IPS-NIHi11 (cell line): ENCODE data around the gene MAP4K3.
"Not testable (repeated sequence)": the region's sequence is repeated elsewhere in the genome, so short reads cannot be mapped to it uniquely, and the experiment has no call there.

Source experiments
- DNase-seq: peaks from one replicate; pipeline ENCODE4 v3.0.0; 2012; ENCODE audit warnings: mixed read lengths, low spot score

MAP4K3 gene

DNA sequence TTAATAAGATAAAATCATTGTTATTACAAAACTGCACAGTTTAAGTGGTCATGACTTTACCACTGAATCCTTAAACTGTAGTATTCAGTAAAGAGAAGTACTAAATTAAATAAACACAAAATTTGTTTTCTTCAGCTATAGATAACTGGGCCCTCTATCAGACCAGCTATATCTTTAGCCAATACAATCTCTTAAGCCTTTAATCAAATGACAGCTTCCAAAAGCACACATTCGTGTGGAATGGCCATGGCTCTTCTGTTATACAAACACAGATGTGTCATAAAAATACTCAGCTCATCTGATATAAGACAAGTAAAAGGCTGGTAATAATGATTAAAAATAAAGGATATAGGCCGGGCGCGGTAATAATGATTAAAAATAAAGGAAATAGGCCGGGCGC, 135.7 kb downstream of the MAP4K3 start:
- DNase-seq: no peak

DNA sequence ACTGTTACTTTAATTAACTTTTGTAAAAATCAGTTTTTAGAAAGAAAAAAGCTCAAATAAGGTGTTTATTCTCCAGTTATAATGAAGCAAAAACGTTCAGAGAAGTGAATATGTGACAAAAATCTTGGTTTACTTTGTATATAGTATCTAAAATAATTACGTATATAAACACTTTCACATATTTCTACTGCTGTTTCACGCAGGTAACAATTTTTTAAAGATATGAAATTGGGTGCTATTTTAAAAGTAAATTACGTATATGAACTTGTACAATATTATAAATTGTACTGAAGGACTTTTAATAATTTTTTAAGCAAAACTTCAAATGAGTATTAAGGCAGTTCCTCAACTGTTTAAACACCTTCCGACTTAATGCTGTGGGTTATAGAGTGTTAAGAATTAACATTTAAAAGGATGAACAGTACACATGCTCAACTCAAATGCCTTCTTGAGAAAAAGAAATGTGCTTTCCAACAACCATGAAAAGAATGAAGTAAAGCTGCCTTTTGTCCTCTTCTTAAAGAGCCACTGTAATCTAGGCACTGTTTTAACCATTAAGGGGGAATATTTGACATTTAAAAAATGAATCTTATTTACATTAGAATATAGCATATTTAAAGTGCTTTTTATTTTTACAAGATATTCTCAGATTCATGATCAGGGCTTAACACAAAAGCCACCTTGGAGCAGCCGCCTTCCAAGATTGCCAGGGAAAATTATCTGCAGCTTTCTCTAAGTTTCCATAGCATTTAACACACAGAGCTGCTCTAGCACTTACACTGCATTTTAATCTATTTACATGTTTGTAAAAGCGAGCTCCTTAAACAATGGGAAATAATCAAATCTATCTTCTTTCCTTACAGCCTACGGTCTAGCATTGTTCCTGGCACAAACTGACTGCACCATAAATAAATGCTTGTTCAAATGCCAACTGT, 136.8 kb downstream of the MAP4K3 start:
- no peak for DNase-seq

DNA sequence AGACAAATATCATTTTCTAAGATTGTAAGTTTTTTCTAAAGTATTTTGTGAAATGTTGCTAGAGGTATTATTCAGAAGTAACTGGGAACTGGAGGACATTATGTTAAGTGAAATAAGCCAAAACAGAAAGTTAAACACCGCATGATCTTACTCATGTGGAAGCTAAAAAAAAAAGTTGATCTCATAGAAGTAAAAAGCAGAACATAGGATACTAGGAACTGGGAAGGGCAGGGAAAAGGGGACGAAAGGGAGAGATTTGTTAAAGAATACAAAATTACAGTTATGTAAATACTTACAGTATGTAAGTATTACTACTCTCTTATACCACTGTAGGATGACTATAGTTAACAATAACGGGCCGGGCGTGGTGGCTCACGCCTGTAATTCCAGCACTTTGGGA, 146.7 kb downstream of the MAP4K3 start:
- no peak for DNase-seq

DNA sequence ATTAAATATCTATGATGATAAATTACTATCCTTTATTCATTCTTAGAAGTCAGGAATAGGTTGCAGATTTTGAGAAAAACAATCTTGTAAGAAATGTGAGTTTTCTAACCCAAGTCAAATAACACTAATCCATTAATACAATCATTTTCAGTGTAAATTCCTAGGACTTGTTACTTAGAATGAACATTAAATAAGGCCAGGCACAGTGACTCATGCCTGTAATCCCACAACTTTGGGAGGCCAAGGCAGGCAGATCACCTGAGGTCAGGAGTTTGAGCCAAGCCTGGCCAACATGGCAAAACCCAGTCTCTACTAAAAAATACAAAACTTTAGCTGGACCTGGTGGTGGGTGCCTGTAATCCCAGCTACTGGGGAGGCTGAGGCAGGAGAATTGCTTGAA, 147.5 kb downstream of the MAP4K3 start:
- no peak for DNase-seq

GRCh38 chr2:39283561-39283960, 153.5 kb downstream of the MAP4K3 start:
- DNase-seq: no peak

- peak; percentile 17 for DNase-seq
Observed at GRCh38 chr2:39281391-39281790, 155.7 kb downstream of the MAP4K3 start.

- DNase-seq: no peak
Observed at GRCh38 chr2:39275016-39275415, 162.1 kb downstream of the MAP4K3 start.

DNA sequence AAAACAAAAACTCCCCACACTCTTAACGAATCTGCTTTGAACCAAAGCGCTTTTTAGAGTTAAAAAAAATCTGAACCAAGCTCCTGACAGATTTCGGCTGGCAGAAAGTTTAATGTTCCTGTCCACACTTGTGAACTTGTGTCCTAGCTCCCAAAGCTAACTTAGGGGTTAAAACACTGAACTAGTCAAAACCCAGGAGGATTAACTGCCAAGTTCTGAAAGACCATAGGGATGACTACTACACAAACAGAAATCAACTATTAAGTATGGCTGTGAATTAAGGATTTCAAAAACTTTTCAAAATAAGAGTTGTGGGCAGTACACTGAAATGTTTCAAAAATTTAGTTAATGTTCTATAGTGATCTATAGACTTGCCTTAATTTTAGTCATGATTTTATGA, 167.1 kb downstream of the MAP4K3 start:
- no peak for DNase-seq

DNA sequence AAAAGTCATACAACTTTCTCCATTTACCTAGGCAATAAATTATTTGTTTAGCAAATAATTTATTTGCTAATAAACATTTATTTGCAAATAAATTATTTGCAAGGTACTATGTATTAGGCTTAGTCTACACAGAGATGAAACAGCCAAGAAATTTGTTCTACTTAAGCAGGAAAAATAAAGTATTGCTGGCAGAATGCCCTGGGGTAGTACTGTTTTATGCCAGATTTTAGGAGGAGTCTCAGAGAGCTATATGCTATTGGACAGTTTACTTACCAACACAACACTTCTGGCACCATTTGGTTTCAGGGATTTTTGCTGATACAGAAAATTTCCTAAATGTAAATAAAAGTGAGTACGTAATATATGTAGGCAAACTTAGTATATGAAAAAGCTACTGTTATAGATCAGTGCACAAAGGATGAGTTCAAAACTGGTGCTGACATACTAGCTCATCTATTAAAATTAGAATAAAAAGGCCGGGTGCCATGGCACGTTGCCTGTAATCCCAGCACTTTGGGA, 170.1 kb downstream of the MAP4K3 start:
- DNase-seq: no peak

GRCh38 chr2:39266139-39266805, 170.8 kb downstream of the MAP4K3 start:
- no peak for DNase-seq

- no peak for DNase-seq
Observed at GRCh38 chr2:39265315-39265714, 171.8 kb downstream of the MAP4K3 start.

GRCh38 chr2:39264733-39265132, 172.4 kb downstream of the MAP4K3 start:
- no peak for DNase-seq

DNA sequence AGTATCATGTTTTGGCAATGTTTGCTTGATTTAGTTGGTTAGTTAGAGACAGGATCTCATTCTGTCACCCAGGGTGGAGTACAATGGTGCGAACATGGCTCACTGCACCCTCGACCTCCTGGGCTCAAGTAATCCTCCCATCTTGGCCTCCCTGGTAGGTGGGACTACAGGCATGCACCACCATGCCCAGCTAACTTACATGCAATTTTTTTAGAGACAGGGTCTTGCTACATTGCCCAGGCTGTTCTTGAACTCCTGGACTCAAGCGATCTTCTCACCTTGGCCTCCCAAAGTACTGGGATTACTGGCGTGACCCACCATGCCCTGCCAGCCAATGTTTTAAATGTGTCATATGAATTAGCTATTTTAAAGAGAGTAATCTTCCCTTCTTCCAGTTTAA, 177.0 kb downstream of the MAP4K3 start:
- no peak for DNase-seq

- DNase-seq: no peak
Observed at GRCh38 chr2:39256040-39256439, 181.0 kb downstream of the MAP4K3 start.

DNA sequence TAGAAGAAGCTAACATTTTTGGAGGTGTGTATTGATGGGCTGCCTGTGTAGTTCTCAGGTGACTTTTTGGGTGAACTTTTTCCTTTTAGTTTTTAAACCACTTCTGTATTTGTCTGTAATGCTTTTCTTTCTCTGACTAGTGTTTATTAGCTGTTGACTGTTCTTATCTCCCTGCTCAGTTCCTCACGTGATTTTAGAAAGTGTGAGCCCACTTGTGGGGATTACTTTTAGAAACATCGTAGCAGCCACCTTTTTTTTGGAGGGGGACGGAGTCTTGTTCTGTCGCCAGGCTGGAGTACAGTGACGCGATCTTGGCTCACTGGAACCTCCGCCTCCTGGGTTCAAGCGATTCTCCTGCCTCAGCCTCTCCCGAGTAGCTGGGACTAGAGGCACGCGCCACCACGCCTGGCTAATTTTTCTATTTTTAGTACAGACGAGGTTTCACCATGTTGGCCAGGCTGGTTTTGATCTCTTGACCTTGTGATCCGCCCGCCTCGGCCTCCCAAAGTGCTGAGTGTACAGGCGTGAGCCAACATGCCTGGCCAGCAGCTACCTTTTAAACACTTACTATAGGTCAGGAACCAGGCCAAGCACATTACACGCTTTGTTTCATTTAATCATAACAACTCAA, 184.1 kb downstream of the MAP4K3 start:
- no peak for DNase-seq

DNA sequence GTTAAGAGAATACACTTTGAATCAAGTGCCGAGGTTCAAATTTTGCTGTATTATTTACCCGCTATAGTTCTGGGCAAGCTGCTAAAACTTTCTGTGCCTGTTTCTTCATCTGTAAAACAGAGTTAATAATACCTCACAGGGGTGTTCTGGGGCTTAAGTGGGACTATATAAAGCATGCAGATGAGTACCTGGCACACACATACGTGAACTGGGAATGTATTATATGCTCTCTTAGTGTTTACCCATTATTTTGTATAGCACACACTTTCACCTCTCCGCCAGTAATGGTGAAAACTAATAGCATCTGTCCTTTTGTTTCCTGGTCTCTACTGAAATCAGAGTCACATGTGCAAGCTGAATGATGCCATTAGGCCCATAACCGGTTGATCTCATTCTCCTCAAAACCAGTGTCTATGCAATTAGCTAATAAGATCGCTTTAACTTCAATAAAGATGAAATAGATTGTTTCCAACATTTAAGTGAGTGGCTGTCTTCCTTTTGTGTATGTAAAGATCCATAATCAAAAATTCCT, 189.5 kb downstream of the MAP4K3 start:
- DNase-seq: no peak

DNA sequence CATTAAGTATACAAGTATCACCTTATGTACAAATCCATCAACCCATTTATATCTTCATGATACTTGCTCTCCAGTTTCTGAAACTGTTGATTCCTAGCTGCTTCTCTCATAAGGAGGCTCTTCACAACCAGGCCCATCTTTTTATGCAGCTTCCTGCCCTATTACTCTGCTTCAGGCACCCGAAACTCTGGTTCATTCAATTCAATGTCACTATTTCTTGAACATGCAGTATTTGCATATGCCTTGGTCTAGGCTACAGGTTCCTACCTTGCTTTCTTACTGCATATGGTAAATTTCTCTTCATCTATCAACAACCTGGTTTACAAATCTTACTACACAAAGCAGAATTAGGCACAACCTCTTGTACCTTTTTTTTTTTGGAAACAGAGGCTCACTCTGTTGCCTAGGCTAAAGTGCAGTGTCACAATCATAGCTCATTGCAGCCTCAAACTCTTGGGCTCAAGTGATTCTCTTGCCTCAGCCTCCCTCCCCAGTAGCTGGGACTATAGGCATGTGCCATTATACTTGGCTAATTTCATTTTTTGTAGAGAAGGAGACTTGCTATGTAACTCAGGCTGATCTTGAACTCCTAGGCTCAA, 190.6 kb downstream of the MAP4K3 start:
- no peak for DNase-seq

- DNase-seq: not testable (repeated sequence)
Observed at GRCh38 chr2:39244963-39245625, 192.0 kb downstream of the MAP4K3 start.

GRCh38 chr2:39244241-39244862, 192.7 kb downstream of the MAP4K3 start:
- DNase-seq: not testable (repeated sequence)

- no peak for DNase-seq
Observed at GRCh38 chr2:39243469-39244123, 193.5 kb downstream of the MAP4K3 start, which contains the start of gene CDKL4. Gene CDKL4 (minus strand): TSS chr2:39243970.
